ENCODE data around the gene OLA1.

DNA sequence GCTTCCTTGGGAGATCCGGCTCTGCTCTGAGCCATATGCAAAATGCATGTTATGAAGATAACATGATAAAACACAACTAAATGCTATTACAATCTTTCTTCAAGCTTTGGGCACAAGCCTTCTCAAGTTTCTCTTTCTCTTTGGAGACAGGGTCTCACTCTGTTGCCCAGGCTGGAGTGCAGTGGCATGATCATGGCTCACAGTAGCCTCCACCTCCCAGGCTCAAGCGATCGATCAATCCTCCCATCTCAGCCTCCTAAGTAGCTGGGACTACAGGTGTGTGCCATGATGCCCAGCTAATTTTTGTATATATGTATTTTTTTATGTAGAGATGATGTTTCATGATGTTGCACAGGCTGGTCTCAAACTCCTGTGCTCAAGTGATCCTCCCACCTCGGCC is 175.5 kb downstream of the OLA1 start:
- TF ChIP-seq, protein P1, sequence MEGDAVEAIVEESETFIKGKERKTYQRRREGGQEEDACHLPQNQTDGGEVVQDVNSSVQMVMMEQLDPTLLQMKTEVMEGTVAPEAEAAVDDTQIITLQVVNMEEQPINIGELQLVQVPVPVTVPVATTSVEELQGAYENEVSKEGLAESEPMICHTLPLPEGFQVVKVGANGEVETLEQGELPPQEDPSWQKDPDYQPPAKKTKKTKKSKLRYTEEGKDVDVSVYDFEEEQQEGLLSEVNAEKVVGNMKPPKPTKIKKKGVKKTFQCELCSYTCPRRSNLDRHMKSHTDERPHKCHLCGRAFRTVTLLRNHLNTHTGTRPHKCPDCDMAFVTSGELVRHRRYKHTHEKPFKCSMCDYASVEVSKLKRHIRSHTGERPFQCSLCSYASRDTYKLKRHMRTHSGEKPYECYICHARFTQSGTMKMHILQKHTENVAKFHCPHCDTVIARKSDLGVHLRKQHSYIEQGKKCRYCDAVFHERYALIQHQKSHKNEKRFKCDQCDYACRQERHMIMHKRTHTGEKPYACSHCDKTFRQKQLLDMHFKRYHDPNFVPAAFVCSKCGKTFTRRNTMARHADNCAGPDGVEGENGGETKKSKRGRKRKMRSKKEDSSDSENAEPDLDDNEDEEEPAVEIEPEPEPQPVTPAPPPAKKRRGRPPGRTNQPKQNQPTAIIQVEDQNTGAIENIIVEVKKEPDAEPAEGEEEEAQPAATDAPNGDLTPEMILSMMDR (IDR thresholded peaks at IDR 0.05), result no peak
- TF ChIP-seq POLR2A (IDR thresholded peaks at IDR 0.05), result no peak

All from uterus (tissue), 2 donors.